T-helper 2 cell (primary cell): ENCODE data around the gene EMILIN3.

Experiments used
- DNase-seq, 5 experiments: peaks; one replicate each; pipeline versions ENCODE4 v3.0.0 to v3.0.0-alpha.2; 2012 to 2022
- total RNA-seq, 2 donors: gene quantifications; one replicate each; lab custom pipeline; 2026; lab: John Stamatoyannopoulos, UW

EMILIN3 gene, protein sequence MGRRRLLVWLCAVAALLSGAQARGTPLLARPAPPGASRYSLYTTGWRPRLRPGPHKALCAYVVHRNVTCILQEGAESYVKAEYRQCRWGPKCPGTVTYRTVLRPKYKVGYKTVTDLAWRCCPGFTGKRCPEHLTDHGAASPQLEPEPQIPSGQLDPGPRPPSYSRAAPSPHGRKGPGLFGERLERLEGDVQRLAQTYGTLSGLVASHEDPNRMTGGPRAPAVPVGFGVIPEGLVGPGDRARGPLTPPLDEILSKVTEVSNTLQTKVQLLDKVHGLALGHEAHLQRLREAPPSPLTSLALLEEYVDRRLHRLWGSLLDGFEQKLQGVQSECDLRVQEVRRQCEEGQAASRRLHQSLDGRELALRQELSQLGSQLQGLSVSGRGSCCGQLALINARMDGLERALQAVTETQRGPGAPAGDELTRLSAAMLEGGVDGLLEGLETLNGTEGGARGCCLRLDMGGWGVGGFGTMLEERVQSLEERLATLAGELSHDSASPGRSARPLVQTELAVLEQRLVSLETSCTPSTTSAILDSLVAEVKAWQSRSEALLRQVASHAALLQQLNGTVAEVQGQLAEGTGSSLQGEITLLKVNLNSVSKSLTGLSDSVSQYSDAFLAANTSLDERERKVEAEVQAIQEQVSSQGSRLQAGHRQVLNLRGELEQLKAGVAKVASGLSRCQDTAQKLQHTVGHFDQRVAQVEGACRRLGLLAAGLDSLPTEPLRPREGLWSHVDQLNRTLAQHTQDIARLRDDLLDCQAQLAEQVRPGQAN
- total RNA-seq = 0 reads per million in 2 donors

DNA sequence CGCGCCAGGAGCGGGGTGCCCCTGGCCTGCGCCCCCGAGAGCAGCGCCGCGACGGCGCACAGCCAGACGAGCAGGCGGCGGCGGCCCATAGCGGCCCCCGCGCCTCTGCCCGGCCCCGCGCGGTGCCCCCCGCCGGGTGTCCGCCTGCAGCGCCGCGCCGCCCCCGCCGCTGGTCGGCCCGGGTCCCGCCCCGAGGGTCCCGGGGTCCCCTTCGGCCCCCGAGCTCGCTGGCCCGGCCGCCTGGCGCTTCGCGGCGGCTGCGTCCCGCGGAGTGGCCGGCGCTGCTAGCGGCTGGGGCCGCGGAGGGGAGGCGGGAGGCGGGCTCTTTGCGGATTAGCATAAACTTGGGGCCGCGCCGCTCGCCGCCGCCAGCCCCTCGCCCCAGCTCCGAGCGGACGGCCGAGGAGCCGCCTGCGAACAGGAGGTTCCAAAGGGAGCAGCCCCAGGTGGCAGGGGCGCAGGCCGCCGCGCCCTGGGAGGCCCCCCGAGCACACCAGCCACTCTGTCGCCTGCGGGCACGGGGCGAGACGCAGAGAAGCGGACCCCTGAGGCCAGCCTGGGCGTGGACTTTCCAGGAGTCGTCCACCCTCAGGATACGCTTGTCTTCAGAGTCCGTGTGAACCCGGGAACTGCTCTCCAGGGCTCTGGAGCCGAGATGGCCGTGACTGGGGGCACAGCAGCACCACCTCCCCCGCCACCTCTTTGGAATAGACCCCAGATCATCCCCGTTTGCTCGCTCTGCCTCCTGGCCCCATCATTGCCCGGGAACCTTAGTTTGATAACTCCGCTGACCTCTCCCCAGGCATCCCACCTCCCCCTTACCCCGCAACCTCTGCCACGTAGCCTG lies at the start of gene EMILIN3:
Gene EMILIN3 (minus strand): TSS at position 273 of the 847 bp plus-strand sequence. CDS start 184 bp downstream, at position 89.
- no peak for DNase-seq

DNA sequence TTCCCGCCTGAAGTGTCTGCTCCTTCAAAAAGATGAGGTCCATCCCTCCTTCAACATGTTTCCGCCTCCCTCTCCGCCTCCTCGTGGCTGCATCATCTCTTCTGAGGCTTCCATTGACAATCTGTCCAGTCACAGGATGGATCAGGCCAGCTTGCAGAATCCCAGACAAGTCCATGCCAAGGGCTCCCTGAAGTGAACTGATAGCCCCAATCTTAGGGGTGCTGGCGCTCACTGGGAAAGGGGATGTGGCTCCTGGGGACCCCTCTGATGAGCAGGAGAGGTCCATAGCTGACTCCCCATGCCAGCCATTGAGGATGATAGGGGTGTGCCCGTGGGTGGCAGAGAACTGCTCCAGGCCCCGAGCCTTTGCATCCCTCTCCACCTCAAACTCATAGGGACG lies 48.6 kb upstream of the EMILIN3 start:
- DNase-seq = no peak

- DNase-seq = no peak
Observed at GRCh38 chr20:41413169-41413568, 46.6 kb upstream of the EMILIN3 start.

DNA sequence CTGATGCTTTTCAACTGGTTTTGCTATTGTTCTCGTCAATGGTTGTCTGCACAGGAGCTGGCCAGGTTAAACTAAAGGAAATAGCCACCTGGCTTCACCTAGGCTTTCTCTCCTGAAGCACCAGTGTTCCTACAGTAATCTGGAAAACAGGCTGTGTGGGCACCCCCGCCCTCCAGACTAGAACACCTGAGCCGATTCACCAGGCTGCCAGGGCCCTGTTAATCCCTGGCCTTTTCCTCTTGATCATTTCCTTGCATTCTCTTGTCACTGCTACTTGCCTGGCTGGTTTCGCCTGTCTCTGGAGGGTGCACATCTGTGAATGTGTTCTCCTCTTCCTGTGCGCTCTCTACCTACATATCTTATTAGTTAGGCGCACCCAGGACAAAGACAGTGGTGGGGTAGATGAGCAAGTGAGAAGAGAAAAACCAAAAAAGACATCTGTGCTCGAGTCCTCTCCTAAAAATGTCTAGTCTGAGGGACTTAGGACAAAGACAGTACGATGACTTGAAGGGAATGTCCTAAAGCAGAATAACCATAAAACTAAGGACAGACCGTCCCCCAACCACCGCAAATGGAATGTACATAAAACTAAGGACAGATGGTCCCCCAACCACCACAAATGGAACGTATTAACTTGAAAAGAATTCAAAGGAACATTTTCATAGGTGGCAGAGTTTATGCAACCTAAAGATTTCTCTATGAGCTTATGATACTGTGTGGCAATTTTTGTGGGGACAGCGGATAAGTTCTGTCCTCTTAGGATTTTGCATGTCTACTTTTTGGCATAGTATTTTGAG lies 45.9 kb upstream of the EMILIN3 start:
- DNase-seq = no peak

DNA sequence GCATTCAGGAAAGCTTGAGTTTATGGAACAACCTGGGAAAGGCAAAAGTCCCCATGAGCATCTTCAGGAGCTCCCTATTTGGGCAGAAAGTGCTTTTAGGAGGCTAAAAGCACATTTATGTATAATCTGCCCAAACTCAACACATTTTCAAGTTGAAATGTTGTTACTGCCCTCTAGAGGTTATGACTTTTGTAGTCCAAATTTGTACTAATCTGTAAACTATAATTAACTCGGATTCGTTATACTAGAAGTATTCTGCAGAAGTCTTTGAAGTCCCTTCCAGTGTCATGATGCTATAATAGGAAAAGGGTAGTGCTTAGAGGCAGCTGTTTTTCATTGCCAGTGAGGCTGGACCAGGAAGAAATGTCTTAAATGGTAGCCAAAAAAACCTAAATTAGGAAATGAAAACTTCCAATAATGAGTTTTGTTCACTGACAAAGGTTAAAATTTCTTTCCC lies 44.8 kb upstream of the EMILIN3 start:
- peak in 1 of 5 experiments; percentile 12 for DNase-seq

DNA sequence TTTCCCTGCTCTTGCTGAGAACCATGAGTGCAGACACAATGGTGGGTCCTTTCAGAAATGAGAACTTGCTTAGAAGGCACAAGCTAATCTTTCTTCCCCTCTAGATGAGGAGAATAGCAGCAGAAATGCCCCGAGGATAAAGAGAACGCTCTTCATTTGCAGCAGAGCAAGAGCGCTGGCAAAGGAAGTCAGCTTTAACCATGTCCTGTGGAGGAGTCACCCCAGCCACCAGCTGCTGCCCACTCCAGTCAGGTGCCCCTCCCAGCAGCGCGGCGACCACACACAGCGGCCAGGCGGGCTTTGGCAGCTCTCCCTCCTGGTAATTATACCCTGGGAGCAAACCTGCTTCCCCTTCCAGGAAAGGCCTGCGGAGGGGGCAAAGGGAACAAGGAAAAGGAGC lies 42.4 kb upstream of the EMILIN3 start:
- no peak for DNase-seq

- DNase-seq = peak in 1 of 5 experiments; percentile 59
Observed at GRCh38 chr20:41408156-41408794, 41.7 kb upstream of the EMILIN3 start.

GRCh38 chr20:41407607-41408006 lies 41.0 kb upstream of the EMILIN3 start:
- no peak for DNase-seq

DNA sequence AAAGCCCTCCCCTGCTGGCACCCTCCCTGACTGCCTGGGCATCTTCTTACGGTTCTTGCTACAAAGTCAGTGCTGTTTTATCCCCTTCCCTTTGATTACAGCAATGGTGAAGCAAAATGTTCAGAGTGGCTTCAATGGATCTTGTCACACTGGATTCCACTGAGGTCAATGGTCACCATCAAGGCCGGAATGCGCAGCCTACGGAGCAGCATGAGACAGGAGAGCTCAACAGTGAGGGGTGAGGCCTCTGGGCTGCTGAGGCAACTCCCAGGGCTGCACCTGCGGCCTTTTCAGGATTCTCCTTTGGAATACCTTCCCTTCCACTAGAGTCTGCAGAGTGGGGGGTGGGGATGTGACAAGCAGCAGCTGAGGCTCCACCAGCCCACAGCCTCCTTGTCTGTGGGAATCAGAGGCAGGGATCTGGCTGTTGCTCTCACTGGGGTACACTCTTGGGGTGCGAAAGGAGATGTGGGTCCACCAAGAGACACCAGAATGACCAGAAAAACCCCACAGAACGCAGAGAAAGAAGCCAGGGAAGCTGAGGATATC lies 40.4 kb upstream of the EMILIN3 start:
- DNase-seq = no peak

DNA sequence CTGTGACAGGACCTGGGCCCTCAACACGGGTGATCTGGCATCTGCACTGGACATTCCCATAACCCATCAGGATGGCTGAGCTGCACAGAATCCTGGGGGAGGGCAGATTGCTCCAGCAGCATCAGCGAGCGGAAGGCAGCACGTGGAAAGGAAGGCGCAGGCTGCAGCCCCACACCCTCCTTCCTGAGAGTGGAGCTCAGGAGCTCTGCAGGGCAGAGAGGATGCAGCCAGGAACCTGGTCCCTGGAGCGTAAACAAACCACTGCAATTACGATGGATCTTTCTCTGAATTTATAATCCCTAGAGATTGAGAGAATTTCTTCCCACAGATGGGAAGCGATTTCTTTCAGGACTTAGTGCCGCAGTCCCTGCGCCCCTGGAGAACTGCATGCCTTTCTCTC lies 39.7 kb upstream of the EMILIN3 start:
- DNase-seq = no peak

- DNase-seq = no peak
Observed at GRCh38 chr20:41405436-41405835, 38.8 kb upstream of the EMILIN3 start.

DNA sequence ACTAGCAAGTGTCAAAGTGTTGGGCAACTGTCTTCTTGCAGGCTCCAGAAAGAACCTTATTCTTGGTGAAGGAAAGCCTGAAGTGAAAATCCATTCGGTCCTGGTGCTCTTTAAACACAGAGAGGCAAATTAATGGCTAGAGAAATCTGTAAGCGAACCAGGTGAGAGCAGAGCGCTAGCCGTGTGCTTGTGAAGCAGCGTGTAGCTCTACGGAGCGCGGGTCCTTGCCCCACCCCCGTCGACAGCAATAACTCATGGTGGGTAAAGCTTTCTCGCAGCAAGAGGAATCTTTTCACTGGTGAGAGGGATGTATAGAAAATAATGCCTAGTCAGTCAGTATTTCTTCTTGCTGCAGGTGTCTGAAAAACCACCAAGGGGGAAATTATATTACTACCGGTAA lies 37.0 kb upstream of the EMILIN3 start:
- no peak for DNase-seq

GRCh38 chr20:41398408-41398807 lies 31.8 kb upstream of the EMILIN3 start:
- DNase-seq = no peak

- no peak for DNase-seq
Observed at GRCh38 chr20:41395667-41396664, 29.3 kb upstream of the EMILIN3 start.

- DNase-seq = no peak
Observed at GRCh38 chr20:41394931-41395666, 28.5 kb upstream of the EMILIN3 start.

- DNase-seq = no peak
Observed at GRCh38 chr20:41394081-41394480, 27.5 kb upstream of the EMILIN3 start.

DNA sequence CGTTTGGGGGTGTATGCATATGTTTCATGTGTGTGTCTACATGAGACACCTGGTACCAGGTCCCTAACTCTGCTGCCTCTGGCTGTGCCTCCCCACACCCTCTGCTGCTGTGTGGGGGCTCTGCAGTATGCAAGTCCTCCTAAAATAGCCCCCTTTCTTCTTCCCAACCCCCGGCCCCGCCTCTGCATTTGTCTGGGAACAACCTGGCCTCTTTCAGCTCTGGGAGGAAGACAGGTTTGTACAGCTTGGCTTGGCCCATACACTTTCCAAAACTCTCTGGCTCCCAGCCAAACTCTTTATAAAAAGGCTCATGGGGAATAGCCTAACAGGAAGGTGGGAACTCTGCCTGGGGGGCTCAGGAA lies 27.1 kb upstream of the EMILIN3 start:
- no peak for DNase-seq

GRCh38 chr20:41392871-41393704 lies 26.5 kb upstream of the EMILIN3 start:
- DNase-seq = no peak
